HG02763 (cell line): ENCODE data around the gene RNF130.
"Not testable (repeated sequence)": the region's sequence is repeated elsewhere in the genome, so short reads cannot be mapped to it uniquely, and the experiment has no call there.

ENCODE experiments used
- ATAC-seq: cut with Tn5 transposase; IDR thresholded peaks from one replicate; pipeline ENCODE4 v1.9.1; 2021; ENCODE audit warnings: mild to moderate bottlenecking, moderate library complexity; ENCODE audit not compliant: unreplicated experiment

Gene RNF130

DNA sequence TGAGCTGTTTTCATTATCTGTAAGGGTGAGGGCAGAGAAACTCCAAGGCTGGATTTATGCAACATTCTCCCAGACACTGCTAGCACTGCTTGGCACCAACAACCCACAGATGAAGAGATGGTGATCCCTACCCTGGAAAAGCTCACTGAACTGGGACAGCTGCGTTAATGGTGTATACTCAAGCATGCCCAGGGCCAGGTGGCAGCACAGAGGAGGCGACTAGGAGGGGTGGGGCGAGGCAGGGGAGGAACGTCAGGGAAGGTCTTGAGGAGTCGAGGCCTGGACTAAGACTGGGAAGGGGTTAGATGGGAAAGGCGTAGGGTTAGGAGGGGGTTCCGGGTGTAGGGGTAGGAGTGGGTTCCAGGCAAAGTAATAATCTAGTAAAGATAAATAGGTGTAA lies 90.8 kb downstream of the RNF130 start:
- ATAC-seq, result no peak

DNA sequence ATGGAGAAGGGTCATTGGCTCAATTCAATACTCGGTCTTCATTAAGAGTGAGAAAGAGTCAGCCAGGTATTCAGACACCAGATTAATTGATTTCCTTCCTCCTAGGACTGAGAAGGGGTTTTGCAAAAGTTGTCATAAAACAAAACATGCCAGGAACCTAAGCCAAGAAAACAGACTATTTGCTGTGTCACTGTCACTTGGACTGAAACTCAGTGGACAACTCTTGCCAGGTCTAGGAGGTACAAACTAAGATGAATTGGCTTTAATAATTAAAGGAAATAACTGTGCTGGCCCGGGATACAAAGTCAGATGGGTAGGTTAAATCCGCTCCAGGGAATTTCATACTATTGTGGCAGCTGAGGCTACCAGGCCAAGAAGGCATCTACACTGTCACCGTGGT lies 92.8 kb downstream of the RNF130 start:
- ATAC-seq, result no peak

GRCh38 chr5:179975713-179976134 lies 95.8 kb downstream of the RNF130 start:
- ATAC-seq, result no peak

- ATAC-seq, result no peak
These were observed 96.4 kb downstream of the RNF130 start for GRCh38 chr5:179974946-179975712.

DNA sequence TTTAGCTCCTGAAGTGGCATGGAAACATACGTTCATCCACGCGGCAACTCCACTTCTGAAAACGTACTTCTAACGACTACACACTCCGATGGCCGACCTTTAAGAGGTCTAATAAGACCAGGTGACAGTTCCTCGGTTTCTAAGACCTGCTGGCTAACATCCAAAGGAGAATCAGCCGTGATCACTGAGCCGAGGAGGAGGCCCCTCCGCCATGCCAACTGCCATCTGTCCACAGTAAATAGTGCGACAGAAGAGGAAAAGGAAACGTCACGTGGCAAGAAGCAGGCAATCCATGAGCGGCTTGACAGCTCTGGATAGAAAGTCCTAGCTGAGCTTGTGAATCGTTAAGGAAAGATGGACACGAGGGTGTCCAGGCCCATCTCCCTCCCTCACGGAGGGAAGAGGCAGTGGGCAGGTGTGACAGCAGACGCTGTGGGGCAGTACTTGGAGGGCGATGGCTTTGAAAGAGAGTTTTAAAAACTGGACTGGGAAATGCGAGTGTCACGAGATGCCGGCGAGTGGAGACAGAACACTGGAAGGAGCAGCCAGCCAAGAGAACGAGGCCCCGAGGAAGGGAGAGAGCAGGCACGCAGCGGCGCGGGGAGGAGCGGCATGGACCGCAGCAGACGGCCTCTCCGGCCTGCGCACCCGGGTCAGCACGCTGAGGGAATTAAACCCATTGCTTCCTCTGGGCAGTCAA lies 97.2 kb downstream of the RNF130 start:
- ATAC-seq, result no peak

GRCh38 chr5:179973391-179973790 lies 98.2 kb downstream of the RNF130 start:
- ATAC-seq, result no peak

DNA sequence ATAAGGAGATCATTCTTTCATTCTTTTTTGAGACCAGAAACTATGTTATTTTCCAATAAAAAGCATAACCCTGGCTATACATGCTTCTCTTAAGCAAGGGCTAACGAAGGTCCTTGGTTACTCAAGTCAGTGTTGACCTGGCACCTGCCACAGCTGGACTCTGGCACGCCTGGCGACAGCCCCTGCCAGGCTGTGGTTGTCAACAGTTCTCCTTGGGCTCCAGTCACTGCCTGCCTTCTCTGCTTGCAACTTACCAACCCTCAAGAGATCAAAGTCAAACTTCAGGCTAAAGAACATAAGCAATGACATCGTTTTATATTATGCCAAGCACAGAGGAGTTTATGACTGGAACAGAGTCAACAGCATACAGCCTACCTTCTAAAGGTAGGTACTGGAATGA lies 102.4 kb downstream of the RNF130 start:
- ATAC-seq, result no peak

DNA sequence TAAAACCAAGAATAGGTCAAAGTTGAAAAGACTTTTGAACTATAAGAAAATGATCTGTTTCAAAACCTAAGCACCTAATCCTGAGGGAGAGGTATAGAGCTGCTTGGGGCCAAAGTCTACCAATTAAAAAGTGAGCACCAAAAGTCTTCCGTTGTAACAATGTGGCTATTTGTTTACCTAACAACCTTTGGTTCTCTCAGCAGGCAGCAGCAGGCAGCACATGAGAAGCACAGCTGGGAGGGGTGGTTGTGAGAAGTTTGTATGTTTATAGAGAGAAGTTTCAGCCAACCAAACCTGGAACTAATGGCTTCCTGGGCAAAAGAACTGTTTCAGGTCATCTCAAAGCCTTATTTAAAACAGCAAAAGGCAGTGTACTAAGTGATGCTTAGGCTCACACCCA lies 104.1 kb downstream of the RNF130 start:
- no peak for ATAC-seq

DNA sequence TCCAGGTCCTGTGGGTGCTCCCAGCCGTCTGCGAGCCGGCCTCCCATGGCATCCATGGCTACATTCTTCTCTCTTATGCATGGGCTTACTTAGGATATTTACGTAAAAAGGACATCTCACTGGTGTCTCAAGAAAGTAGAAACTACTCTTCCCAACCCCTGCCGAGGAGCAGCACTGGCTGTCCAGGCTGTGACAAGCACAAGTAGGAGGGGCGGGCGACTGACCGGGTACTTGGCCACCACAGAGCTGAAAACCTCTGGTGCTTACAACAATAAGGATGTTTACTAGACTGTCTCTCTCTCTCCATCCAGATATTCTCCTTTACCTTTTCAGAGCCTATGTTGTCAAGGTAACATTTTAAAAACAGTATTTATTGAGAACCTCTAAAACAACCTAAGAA lies 107.5 kb downstream of the RNF130 start:
- no peak for ATAC-seq

- no peak for ATAC-seq
These were observed 108.2 kb downstream of the RNF130 start for GRCh38 chr5:179963375-179963774.

- no peak for ATAC-seq
These were observed 111.2 kb downstream of the RNF130 start for GRCh38 chr5:179960204-179960831.

DNA sequence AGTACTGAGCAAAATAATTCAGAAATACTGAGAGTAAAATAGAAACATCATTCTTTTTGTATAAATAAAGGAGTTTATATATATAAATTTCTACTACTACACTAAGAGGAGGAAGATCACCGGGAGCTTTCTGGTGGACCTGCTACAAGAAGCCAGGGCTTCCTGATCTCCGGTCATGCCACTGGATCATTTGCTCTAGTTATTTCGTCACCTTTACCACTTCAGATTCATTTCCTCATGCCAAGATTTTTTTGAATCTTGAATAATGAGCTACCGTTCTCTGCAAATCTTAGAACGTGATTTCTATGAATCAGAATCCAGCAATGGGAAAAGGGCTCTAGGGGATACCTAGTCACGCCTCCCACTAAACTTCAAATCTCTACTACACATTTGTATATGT lies 111.9 kb downstream of the RNF130 start:
- no peak for ATAC-seq

- ATAC-seq, result not testable (repeated sequence)
These were observed 112.4 kb downstream of the RNF130 start for GRCh38 chr5:179959118-179959517.

DNA sequence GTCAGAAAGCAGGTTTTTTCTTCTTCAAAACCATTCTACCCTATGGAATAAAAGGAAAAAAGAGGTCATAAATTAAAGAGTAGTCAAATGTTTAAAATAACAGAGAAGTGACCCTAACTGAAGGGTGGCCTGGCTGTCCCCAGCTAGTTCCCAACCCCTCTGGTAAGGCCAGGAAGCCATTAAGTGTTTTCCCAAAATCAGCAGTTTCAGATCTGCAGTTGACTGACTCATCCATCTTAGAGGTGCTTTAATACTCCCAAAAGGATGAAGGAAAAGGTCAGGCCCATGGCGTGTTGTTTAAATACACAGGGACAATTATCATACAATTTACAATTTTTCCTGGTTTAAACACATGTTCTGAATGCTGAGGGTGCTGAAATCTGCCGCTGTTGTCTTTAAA lies 115.9 kb downstream of the RNF130 start:
- no peak for ATAC-seq

DNA sequence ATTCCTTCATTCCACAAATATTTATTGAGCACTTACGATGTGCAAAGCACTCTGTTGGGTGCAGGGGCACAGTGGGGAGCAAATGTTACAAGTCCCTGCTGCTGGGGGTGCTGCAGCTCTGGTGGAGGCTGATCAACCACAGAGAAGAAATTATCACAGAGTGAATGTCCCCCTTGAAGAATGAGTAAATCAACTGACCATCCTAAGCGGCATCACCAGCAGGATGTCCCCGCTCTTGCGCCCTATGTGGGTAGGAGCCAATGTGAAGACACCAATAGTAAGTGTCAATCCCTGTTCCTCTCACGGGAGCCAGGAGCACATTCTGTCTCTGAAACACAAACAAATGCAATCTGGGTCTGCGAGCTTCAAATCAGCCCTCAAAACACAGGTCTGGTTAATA lies 116.5 kb downstream of the RNF130 start:
- ATAC-seq, result no peak

DNA sequence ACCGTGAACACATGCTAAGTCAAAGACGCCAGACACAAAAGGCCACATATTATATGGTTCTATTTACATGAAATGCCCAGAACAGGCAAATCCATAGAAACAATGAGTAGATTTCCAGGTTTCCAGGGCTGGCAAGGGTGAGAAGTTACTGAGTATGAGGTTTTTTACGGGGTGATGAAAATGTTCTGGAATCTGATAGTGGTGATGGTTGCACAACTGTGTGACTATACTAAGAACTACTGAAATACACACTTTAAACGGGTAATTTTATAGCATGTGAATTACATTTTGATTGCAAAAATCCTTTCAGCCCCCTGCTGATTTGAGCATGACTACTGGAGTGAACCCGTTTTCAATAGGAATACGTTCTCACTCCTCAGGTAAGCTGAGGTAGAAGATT lies 117.1 kb downstream of the RNF130 start:
- no peak for ATAC-seq

GRCh38 chr5:179953987-179954386 lies 117.6 kb downstream of the RNF130 start:
- no peak for ATAC-seq

- no peak for ATAC-seq
These were observed 134.4 kb downstream of the RNF130 start for GRCh38 chr5:179936976-179937681.

DNA sequence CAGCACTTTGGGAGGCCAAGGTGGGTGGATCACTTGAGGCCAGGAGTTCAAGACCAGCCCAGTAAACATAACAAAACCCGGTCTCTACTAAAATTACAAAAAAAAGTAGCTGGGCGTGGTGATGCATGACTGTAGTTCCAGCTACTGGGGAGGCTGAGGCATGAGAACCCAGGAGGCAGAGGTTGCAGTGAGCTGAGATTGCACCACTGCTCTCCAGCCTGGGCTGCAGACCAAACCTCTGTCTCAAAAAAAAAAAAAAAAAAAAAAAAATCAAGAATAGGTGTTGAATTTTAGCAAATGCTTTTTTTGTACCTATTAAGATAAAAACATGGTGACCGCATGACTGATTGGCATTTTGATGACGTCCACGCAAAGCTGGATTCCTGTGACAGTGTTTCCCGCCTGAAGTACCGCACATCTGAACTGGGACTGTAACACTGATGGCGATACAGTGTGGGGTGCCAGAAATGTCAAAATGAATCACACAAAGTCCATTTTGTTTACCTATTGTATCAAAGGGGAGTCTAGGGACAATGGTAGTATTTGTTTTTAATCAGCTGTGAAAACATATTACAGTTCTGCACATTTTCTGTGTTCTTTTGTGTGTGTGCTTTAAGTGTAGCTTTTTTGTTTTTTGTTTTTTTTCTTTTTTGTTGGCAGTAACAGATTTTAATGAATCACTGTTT lies 140.6 kb downstream of the RNF130 start:
- ATAC-seq, result no peak

DNA sequence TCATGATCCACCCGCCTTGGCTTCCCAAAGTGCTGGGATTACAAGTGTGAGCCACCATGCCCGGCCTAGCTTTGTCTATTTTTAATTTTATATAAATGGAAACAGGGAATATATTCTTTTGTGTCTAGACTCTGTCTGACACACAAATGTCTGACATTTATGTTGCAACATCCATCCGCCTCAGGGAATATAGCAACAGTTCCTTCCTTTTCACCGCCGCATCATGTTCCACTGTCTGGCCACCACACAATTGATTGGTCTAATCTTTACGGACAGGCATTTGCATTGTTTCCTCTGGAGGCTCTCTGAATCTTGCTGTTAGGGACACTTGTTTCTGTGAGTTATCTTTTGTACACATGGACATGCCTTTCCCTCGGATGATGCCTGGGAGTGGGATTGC lies 143.7 kb downstream of the RNF130 start:
- ATAC-seq, result no peak

DNA sequence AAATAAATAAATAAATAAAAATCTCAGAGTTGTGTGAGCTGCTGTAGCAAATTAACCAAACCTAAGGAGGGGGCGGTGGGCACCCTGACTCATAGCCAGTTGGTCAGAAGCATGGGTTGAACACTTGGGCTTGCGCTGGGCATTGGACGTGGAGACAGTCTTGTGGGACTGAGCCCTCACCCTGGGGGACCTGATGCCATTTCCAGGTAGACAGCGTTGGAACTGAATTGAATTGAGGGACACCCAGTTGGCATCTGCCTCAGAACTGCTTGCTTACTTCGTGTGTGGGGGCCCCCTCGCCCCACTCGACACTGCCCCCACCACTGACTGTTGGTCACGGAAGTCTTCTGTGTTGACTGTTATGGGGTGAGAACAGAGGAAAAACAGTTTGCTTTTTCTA lies 144.9 kb downstream of the RNF130 start:
- ATAC-seq, result no peak
